Measurements from ENCODE around the gene EMP3. TPM values are rescaled to one million over a fixed set of nuclear protein-coding genes. Genes with fewer than 3 reads are reported as not detected.

Gene EMP3
- total and polyA plus RNA-seq, 9 of the 15 experiments (the other 6 are each of a cell fraction or from before 2014, with no cell fraction given), result 123 to 386 (median 296) TPM

DNA sequence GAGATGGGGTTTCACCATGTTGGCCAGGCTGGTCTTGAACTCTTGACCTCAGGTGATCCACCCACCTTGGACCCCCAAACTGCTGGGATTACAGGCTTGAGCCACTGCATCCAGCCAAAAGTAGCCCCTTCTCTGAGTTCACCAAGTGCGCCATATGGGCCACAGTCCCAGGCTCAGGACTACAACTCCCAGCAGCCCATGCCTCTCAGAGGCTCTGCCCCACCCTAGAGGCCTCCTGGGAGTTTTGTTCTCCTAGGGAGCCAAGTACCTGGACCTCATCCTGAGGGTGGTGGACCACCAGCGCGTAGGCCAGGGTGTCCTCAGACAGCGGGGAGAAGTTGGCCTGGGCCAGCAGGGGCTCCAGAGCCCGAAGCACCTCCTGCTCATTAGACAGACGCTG is 19.5 kb downstream of the EMP3 start (continued):
- TF ChIP-seq CEBPG (CRISPR knock-in tag; IDR thresholded peaks at IDR 0.05), result no peak
- TF ChIP-seq CEBPG (tag; conservative IDR thresholded peaks at IDR 0.05 in 1 of 2, IDR thresholded peaks at IDR 0.05 in 1 of 2), result no peak
- TF ChIP-seq SRSF9 (IDR thresholded peaks at IDR 0.05; ENCODE audit: borderline replicate concordance, low read depth, low read length), result no peak
- TF ChIP-seq, protein P1, sequence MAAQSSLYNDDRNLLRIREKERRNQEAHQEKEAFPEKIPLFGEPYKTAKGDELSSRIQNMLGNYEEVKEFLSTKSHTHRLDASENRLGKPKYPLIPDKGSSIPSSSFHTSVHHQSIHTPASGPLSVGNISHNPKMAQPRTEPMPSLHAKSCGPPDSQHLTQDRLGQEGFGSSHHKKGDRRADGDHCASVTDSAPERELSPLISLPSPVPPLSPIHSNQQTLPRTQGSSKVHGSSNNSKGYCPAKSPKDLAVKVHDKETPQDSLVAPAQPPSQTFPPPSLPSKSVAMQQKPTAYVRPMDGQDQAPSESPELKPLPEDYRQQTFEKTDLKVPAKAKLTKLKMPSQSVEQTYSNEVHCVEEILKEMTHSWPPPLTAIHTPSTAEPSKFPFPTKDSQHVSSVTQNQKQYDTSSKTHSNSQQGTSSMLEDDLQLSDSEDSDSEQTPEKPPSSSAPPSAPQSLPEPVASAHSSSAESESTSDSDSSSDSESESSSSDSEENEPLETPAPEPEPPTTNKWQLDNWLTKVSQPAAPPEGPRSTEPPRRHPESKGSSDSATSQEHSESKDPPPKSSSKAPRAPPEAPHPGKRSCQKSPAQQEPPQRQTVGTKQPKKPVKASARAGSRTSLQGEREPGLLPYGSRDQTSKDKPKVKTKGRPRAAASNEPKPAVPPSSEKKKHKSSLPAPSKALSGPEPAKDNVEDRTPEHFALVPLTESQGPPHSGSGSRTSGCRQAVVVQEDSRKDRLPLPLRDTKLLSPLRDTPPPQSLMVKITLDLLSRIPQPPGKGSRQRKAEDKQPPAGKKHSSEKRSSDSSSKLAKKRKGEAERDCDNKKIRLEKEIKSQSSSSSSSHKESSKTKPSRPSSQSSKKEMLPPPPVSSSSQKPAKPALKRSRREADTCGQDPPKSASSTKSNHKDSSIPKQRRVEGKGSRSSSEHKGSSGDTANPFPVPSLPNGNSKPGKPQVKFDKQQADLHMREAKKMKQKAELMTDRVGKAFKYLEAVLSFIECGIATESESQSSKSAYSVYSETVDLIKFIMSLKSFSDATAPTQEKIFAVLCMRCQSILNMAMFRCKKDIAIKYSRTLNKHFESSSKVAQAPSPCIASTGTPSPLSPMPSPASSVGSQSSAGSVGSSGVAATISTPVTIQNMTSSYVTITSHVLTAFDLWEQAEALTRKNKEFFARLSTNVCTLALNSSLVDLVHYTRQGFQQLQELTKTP (IDR thresholded peaks at IDR 0.05; ENCODE audit: low read depth in 1 of 2, partially characterized antibody in 2 of 2), result peak in 1 of 2 experiments; percentile 93
- TF ChIP-seq RNF219 (CRISPR knock-in tag; IDR thresholded peaks at IDR 0.05), result no peak
- TF ChIP-seq MYBL2 (IDR thresholded peaks at IDR 0.05; ENCODE audit: low read depth), result no peak
- TF ChIP-seq MYBL2 (CRISPR knock-in tag; IDR thresholded peaks at IDR 0.05; ENCODE audit: borderline replicate concordance), result no peak
- TF ChIP-seq IRF1 (CRISPR knock-in tag; IDR thresholded peaks at IDR 0.05; ENCODE audit: borderline replicate concordance), result no peak
- no peak for TF ChIP-seq KDM5B (IDR thresholded peaks at IDR 0.05; ENCODE audit: insufficient replicate concordance, low read depth, low read length)
- no peak for TF ChIP-seq PHB (CRISPR knock-in tag; IDR thresholded peaks at IDR 0.05)
- no peak for TF ChIP-seq MECOM (CRISPR knock-in tag; IDR thresholded peaks at IDR 0.05)
- TF ChIP-seq MBD1 (CRISPR knock-in tag; IDR thresholded peaks at IDR 0.05), result no peak
- no peak for TF ChIP-seq CBX3 (IDR thresholded peaks at IDR 0.05; ENCODE audit: borderline replicate concordance in 1 of 2, low read length in 2 of 2)
- TF ChIP-seq SMARCA5 (IDR thresholded peaks at IDR 0.05), result no peak
- TF ChIP-seq, protein P2, sequence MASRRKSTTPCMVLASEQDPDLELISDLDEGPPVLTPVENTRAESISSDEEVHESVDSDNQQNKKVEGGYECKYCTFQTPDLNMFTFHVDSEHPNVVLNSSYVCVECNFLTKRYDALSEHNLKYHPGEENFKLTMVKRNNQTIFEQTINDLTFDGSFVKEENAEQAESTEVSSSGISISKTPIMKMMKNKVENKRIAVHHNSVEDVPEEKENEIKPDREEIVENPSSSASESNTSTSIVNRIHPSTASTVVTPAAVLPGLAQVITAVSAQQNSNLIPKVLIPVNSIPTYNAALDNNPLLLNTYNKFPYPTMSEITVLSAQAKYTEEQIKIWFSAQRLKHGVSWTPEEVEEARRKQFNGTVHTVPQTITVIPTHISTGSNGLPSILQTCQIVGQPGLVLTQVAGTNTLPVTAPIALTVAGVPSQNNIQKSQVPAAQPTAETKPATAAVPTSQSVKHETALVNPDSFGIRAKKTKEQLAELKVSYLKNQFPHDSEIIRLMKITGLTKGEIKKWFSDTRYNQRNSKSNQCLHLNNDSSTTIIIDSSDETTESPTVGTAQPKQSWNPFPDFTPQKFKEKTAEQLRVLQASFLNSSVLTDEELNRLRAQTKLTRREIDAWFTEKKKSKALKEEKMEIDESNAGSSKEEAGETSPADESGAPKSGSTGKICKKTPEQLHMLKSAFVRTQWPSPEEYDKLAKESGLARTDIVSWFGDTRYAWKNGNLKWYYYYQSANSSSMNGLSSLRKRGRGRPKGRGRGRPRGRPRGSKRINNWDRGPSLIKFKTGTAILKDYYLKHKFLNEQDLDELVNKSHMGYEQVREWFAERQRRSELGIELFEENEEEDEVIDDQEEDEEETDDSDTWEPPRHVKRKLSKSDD (conservative IDR thresholded peaks at IDR 0.05; ENCODE audit: low read length), result no peak
- no peak for TF ChIP-seq TGIF2 (CRISPR knock-in tag; IDR thresholded peaks at IDR 0.05)
- TF ChIP-seq SP2 (IDR thresholded peaks at IDR 0.05; ENCODE audit: extremely low read depth, low read depth, low read length, poor library complexity, severe bottlenecking), result no peak

Measured in K562 (cell line).